HK-2 (cell line): ENCODE data around the gene SCARF2.
"Not testable (repeated sequence)": the region's sequence is repeated elsewhere in the genome, so short reads cannot be mapped to it uniquely, and the experiment has no call there.

ENCODE experiments used
- DNase-seq: peaks from one replicate; pipeline ENCODE4 v3.0.0-alpha.2; 2018; ENCODE audit not compliant: unreplicated experiment

The SCARF2 gene

GRCh38 chr22:20437613-20438426 lies at the start of gene SCARF2:
Gene SCARF2 (minus strand): TSS chr22:20437825. CDS start chr22:20437754, 71 bp downstream.
- no peak for DNase-seq

GRCh38 chr22:20486229-20486628 lies 48.6 kb upstream of the SCARF2 start:
- no peak for DNase-seq

- no peak for DNase-seq
Observed at GRCh38 chr22:20484948-20485683, 47.5 kb upstream of the SCARF2 start.

- DNase-seq: no peak
Observed at GRCh38 chr22:20483771-20484170, 46.1 kb upstream of the SCARF2 start.

- DNase-seq: not testable (repeated sequence)
Observed at GRCh38 chr22:20483143-20483506, 45.5 kb upstream of the SCARF2 start.

- DNase-seq: no peak
Observed at GRCh38 chr22:20479612-20480196, 42.1 kb upstream of the SCARF2 start.

- DNase-seq: not testable (repeated sequence)
Observed at GRCh38 chr22:20478059-20478458, 40.4 kb upstream of the SCARF2 start.

GRCh38 chr22:20475569-20475968 lies 37.9 kb upstream of the SCARF2 start:
- DNase-seq: not testable (repeated sequence)

GRCh38 chr22:20475115-20475436 lies 37.5 kb upstream of the SCARF2 start:
- no peak for DNase-seq

GRCh38 chr22:20472629-20473442 lies 35.2 kb upstream of the SCARF2 start:
- DNase-seq: no peak

GRCh38 chr22:20471126-20471833 lies 33.7 kb upstream of the SCARF2 start:
- no peak for DNase-seq

- not testable (repeated sequence) for DNase-seq
Observed at GRCh38 chr22:20470525-20470924, 32.9 kb upstream of the SCARF2 start.

- DNase-seq: no peak
Observed at GRCh38 chr22:20469110-20469868, 31.7 kb upstream of the SCARF2 start.

GRCh38 chr22:20466659-20467379 lies 29.2 kb upstream of the SCARF2 start:
- DNase-seq: no peak

GRCh38 chr22:20465759-20466077 lies 28.1 kb upstream of the SCARF2 start:
- DNase-seq: no peak

GRCh38 chr22:20464912-20465758 lies 27.5 kb upstream of the SCARF2 start:
- DNase-seq: no peak

GRCh38 chr22:20464096-20464614 lies 26.5 kb upstream of the SCARF2 start:
- DNase-seq: no peak

- DNase-seq: no peak
Observed at GRCh38 chr22:20463324-20464095, 25.9 kb upstream of the SCARF2 start.
